SU-DHL-6 (cell line): ENCODE measurements around the gene CNTNAP4.

ENCODE experiments used
- H2AFZ ChIP-seq: fragments of 200-600 bp; sonication (generic); 2 replicates; pipeline ENCODE4 v1.6.1; 2014; ENCODE audit warnings: low read depth, mild to moderate bottlenecking, moderate library complexity, mixed read lengths, antibody characterized with exemption, low read length; ENCODE audit not compliant: severe bottlenecking
- H3F3A ChIP-seq: fragments of 200-600 bp; shearing (Covaris generic); 2 replicates; pipeline ENCODE4 v1.6.0; 2016; ENCODE audit warnings: antibody characterized with exemption, mild to moderate bottlenecking; ENCODE audit not compliant: insufficient read depth
- H3K27ac ChIP-seq: fragments of 200-600 bp; sonication (generic); 2 replicates; pipeline ENCODE4 v1.5.1; 2016; ENCODE audit warnings: low read depth, mild to moderate bottlenecking, low read length, moderate library complexity, mixed read lengths
- H3K27me3 ChIP-seq: fragments of 200-600 bp; sonication (generic), shearing (Covaris generic); 2 replicates; pipeline ENCODE4 v1.6.0; 2014; ENCODE audit warnings: mild to moderate bottlenecking, low read length
- H3K36me3 ChIP-seq: fragments of 200-600 bp; sonication (generic); 2 replicates; pipeline ENCODE4 v1.6.1; 2014; ENCODE audit warnings: mild to moderate bottlenecking, low read length, mixed read lengths
- H3K4me2 ChIP-seq: fragments of 300-600, 200-600 bp; shearing (Covaris generic), sonication (generic); 2 replicates; pipeline ENCODE4 v1.6.0; 2014; ENCODE audit warnings: low read length, low read depth, mild to moderate bottlenecking; ENCODE audit not compliant: poor library complexity, severe bottlenecking
- H3K4me3 ChIP-seq: fragments of 200-600 bp; sonication (generic); 2 replicates; pipeline ENCODE4 v1.5.1; 2014; ENCODE audit warnings: antibody characterized with exemption, low read length, mild to moderate bottlenecking, mixed read lengths; ENCODE audit not compliant: insufficient read depth, poor library complexity, severe bottlenecking
- H3K79me2 ChIP-seq: fragments of 200-600 bp; sonication (generic); 2 replicates; pipeline ENCODE4 v1.6.1; 2014; ENCODE audit warnings: mild to moderate bottlenecking, low read length, moderate library complexity; ENCODE audit not compliant: insufficient read depth
- H3K9ac ChIP-seq: fragments of 200-600 bp; sonication (generic); 2 replicates; pipeline ENCODE4 v1.7.0; 2014; ENCODE audit warnings: mild to moderate bottlenecking, low read length
- H3K9me2 ChIP-seq: fragments of 200-600 bp; sonication (generic); replicated peaks from 2 replicates; pipeline ENCODE4 v1.6.1; 2014; ENCODE audit warnings: low read length; ENCODE audit not compliant: insufficient read depth
- H3K9me3 ChIP-seq: fragments of 200-600 bp; sonication (generic); 2 replicates; pipeline ENCODE4 v1.6.1; 2014; ENCODE audit warnings: low read length, mixed read lengths; ENCODE audit not compliant: insufficient read depth
- H4K20me1 ChIP-seq: fragments of 200-600 bp; sonication (generic); 2 replicates; pipeline ENCODE4 v1.6.1; 2014; ENCODE audit warnings: low read depth, mild to moderate bottlenecking, antibody characterized with exemption, low read length, moderate library complexity, mixed read lengths
- CTCF ChIP-seq: fragments of 200-600 bp; sonication (generic); IDR thresholded peaks from one replicate; pipeline ENCODE4 v1.5.1; 2017; ENCODE audit warnings: antibody characterized with exemption, mild to moderate bottlenecking, low read length, moderate library complexity; ENCODE audit not compliant: insufficient read depth, poor library complexity, severe bottlenecking
- EZH2phosphoT487 ChIP-seq: fragments of 200-600 bp; sonication (generic), shearing (Covaris generic); conservative IDR thresholded peaks from 2 replicates; pipeline ENCODE4 v1.6.1; 2018; ENCODE audit warnings: mild to moderate bottlenecking, antibody characterized with exemption, low read length, moderate library complexity, mixed read lengths

The CNTNAP4 gene

GRCh38 chr16:76311260-76311659 is 34.1 kb downstream of the CNTNAP4 start:
- Histone ChIP-seq H3K4me3 (no peak overlapping the region), H4K20me1 (no peaks in the 10 kb centered on the region), H3K79me2 (no peaks in the 10 kb centered on the region), H2AFZ (no peak overlapping the region), H3K27ac (no peak overlapping the region), H3K36me3 (no peaks in the 10 kb centered on the region), H3F3A (no peaks in the 10 kb centered on the region), H3K9me3 (no peaks in the 10 kb centered on the region), H3K9ac (no peak overlapping the region), H3K27me3 (no peaks in the 10 kb centered on the region), H3K9me2 (no peaks in the 10 kb centered on the region), H3K4me2 (no peak overlapping the region)
- TF ChIP-seq EZH2phosphoT487 (no peak), CTCF (no peak)

- Histone ChIP-seq H2AFZ (no peak overlapping the region), H3K36me3 (no peaks in the 10 kb centered on the region), H3K9ac (no peak overlapping the region), H3K4me3 (no peak overlapping the region), H3K27me3 (no peaks in the 10 kb centered on the region), H3F3A (no peaks in the 10 kb centered on the region), H3K4me2 (no peak overlapping the region), H3K9me3 (no peaks in the 10 kb centered on the region), H3K27ac (no peak overlapping the region), H4K20me1 (no peaks in the 10 kb centered on the region), H3K9me2 (no peaks in the 10 kb centered on the region), H3K79me2 (no peaks in the 10 kb centered on the region)
- TF ChIP-seq CTCF (no peak), EZH2phosphoT487 (no peak)
Measured at GRCh38 chr16:76318565-76318964, 41.4 kb downstream of the CNTNAP4 start.

GRCh38 chr16:76329106-76329505 is 51.9 kb downstream of the CNTNAP4 start:
- no peaks in the 10 kb centered on the region for H3K27me3 ChIP-seq
- no peak overlapping the region for H3K4me3 ChIP-seq
- no peak overlapping the region for H3K4me2 ChIP-seq
- H3K36me3 ChIP-seq, result no peaks in the 10 kb centered on the region
- H3K79me2 ChIP-seq, result no peaks in the 10 kb centered on the region
- no peak overlapping the region for H2AFZ ChIP-seq
- no peak overlapping the region for H3K9ac ChIP-seq
- H3K27ac ChIP-seq, result no peak overlapping the region
- no peaks in the 10 kb centered on the region for H3F3A ChIP-seq
- TF ChIP-seq CTCF (no peak), EZH2phosphoT487 (no peak)
- H4K20me1 ChIP-seq, result no peaks in the 10 kb centered on the region
- H3K9me2 ChIP-seq, result no peaks in the 10 kb centered on the region
- H3K9me3 ChIP-seq, result no peaks in the 10 kb centered on the region
